Sigmoid colon (tissue), 7 donors: ENCODE measurements around the gene DGKH. TPM values are rescaled to one million over a fixed set of nuclear protein-coding genes. Genes with fewer than 3 reads are reported as not detected.
A peak's percentile ranks its signal among the peaks of the same experiment; 100 is the strongest.

ENCODE experiments used
- DNase-seq: peaks from one replicate; pipeline ENCODE4 v3.0.0-alpha.2; 2019
- H3K27ac ChIP-seq, 4 donors: fragments of 200-600 bp; sonication (generic); one replicate each; pipeline ENCODE4 v1.5.1; 2016 to 2019; ENCODE audit warnings: mild to moderate bottlenecking in 1 of 4
- H3K27me3 ChIP-seq, 3 donors: fragments of 200-600 bp; sonication (generic); one replicate each; pipeline ENCODE4 v1.5.1; 2019; ENCODE audit warnings: mild to moderate bottlenecking in 1 of 3
- H3K36me3 ChIP-seq, 4 donors: fragments of 200-600 bp; sonication (generic); one replicate each; pipeline ENCODE4 v1.5.1; 2016 to 2019
- H3K4me1 ChIP-seq, 4 donors: fragments of 200-600 bp; sonication (generic); one replicate each; pipeline ENCODE4 v1.5.1; 2017 to 2019
- H3K4me3 ChIP-seq, 4 donors: fragments of 200-600 bp; sonication (generic); one replicate each; pipeline ENCODE4 v1.5.1; 2017 to 2019; ENCODE audit warnings: mild to moderate bottlenecking in 2 of 4, moderate library complexity in 1 of 4
- H3K9me3 ChIP-seq, 4 donors: fragments of 200-600 bp in 3 of 4; sonication (generic) in 3 of 4; one replicate each; pipeline versions ENCODE4 v1.5.1 to v1.6.1; 2013 to 2019
- EP300 ChIP-seq, 4 donors: sonication (generic); formaldehyde crosslinking; IDR thresholded peaks; one replicate each; pipeline ENCODE4 v1.6.1; 2017; ENCODE audit warnings: antibody characterized with exemption in 4 of 4
- POLR2A ChIP-seq, 2 donors: fragments of 450-650 bp; IDR thresholded peaks; one replicate each; pipeline ENCODE4 v1.6.1; 2016; ENCODE audit warnings: antibody characterized with exemption in 2 of 2, mild to moderate bottlenecking in 2 of 2, moderate library complexity in 2 of 2
- POLR2AphosphoS5 ChIP-seq, 4 donors: sonication (generic); formaldehyde crosslinking; IDR thresholded peaks; one replicate each; pipeline ENCODE4 v1.6.1; 2017; ENCODE audit warnings: antibody characterized with exemption in 4 of 4
- WGBS, 2 donors: extraction: QIAGEN DNeasy Blood & Tissue Kit; methylation state at CpG; one replicate each; pipeline ENCODE4 v1.1.7; 2013; 5-methylcytosine and 5-hydroxymethylcytosine counted together
- intact Hi-C: fragments of 100-400 bp; cut with DNase I; formaldehyde crosslinking; loops from one replicate; pipeline ENCODE4 v1.15.1; 2023
- polyA plus RNA-seq, 3 donors: library from polyadenylated mRNA; stranded (reverse); fragments of 200-250 nt; gene quantifications; one replicate each; pipeline ENCODE4 v1.2.3, GENCODE V29; 2013
- small RNA-seq, 3 donors: library from RNA; depleted of rRNA; stranded (forward); fragments of <200 nt; gene quantifications; one replicate each; pipeline ENCODE3, GENCODE V24; 2016
- total RNA-seq, 4 donors: library from RNA; depleted of rRNA; stranded (reverse); fragments of >200 nt; gene quantifications; one replicate each; pipeline ENCODE4 v1.1.0, GENCODE V29; 2016
- TF ChIP-seq, protein P1 (sequence below), 4 experiments: fragments of 450-650 bp in 3 of 4; fragments of 200-600 bp in 1 of 4; IDR thresholded peaks; one replicate each; pipeline ENCODE4 v1.5.1; 2016 to 2019; ENCODE audit warnings: antibody characterized with exemption in 4 of 4, mild to moderate bottlenecking in 3 of 4, moderate library complexity in 2 of 4
- donor health status: healthy with polysubstance abuse.
- donor health status: Bipolar disorder and iron deficiency.
- donor health status: healthy.

DGKH gene
- total and polyA plus RNA-seq, 7 donors = 1.2 to 23.3 (median 13.9) TPM

GRCh38 chr13:42283574-42283973, 235.1 kb downstream of the DGKH start:
- DNase-seq = no peak
- Histone ChIP-seq H3K9me3 (no peaks in the 10 kb centered on the region), H3K36me3 (peaks cover 0 to 31% (median 5%) of the 10 kb centered on the region in 4 donors), H3K4me1 (peaks cover 0 to 54% (median 23%) of the 10 kb centered on the region in 4 donors), H3K27me3 (no peaks in the 10 kb centered on the region), H3K4me3 (no peak overlapping the region), H3K27ac (peak overlapping the region in 1 of 4 donors; percentile 21)
- intact Hi-C loops = no loop called here
- TF ChIP-seq POLR2AphosphoS5 (IDR thresholded peaks at IDR 0.05) (no peak), POLR2A (IDR thresholded peaks at IDR 0.05) (no peak), EP300 (IDR thresholded peaks at IDR 0.05) (no peak)
- TF ChIP-seq, protein P1, sequence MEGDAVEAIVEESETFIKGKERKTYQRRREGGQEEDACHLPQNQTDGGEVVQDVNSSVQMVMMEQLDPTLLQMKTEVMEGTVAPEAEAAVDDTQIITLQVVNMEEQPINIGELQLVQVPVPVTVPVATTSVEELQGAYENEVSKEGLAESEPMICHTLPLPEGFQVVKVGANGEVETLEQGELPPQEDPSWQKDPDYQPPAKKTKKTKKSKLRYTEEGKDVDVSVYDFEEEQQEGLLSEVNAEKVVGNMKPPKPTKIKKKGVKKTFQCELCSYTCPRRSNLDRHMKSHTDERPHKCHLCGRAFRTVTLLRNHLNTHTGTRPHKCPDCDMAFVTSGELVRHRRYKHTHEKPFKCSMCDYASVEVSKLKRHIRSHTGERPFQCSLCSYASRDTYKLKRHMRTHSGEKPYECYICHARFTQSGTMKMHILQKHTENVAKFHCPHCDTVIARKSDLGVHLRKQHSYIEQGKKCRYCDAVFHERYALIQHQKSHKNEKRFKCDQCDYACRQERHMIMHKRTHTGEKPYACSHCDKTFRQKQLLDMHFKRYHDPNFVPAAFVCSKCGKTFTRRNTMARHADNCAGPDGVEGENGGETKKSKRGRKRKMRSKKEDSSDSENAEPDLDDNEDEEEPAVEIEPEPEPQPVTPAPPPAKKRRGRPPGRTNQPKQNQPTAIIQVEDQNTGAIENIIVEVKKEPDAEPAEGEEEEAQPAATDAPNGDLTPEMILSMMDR (IDR thresholded peaks at IDR 0.05) = no peak
- 18 to 71% methylated on average over 3 of the region's 3 CpGs for WGBS, 2 donors

GRCh38 chr13:42284068-42284467, 235.6 kb downstream of the DGKH start:
- TF ChIP-seq POLR2AphosphoS5 (IDR thresholded peaks at IDR 0.05) = no peak
- TF ChIP-seq EP300 (IDR thresholded peaks at IDR 0.05) = no peak
- TF ChIP-seq, protein P1 (IDR thresholded peaks at IDR 0.05) = no peak
- TF ChIP-seq POLR2A (IDR thresholded peaks at IDR 0.05) = no peak
- no peak overlapping the region for H3K27ac ChIP-seq
- no peaks in the 10 kb centered on the region for H3K27me3 ChIP-seq
- intact Hi-C loops = no loop called here
- WGBS, 2 donors = 50 to 74% methylated on average over 3 of the region's 3 CpGs
- no peak for DNase-seq
- H3K4me1 ChIP-seq = peaks cover 0 to 49% (median 22%) of the 10 kb centered on the region in 4 donors
- H3K9me3 ChIP-seq = no peaks in the 10 kb centered on the region
- H3K36me3 ChIP-seq = peaks cover 0 to 36% (median 5%) of the 10 kb centered on the region in 4 donors
- no peak overlapping the region for H3K4me3 ChIP-seq

Small RNA genes within 50 kb of the gene (small RNA-seq; reads per million reads assigned to genes)
- 0 reads per million in 3 donors for gene RPS28P8

Other genes with a start within 250 kb of the DGKH start
- gene VWA8, start 87.5 kb upstream of the DGKH start, total RNA-seq = 10 to 100 TPM; 24.7 to 37.5 (median 27.5) TPM
- 1 to 10 TPM; 3.0 to 6.9 (median 3.6) TPM for gene VWA8, start 87.5 kb upstream of the DGKH start, polyA plus RNA-seq
- 10 to 100 TPM; 38.1 to 51.2 (median 46.7) TPM for gene AKAP11, start 223.5 kb downstream of the DGKH start, total RNA-seq
- gene AKAP11, start 223.5 kb downstream of the DGKH start, polyA plus RNA-seq = 1 to 10 TPM; 2.5 to 9.7 (median 3.6) TPM